Measurements from ENCODE around the gene KCNIP4. TPM values are rescaled to one million over a fixed set of nuclear protein-coding genes. Genes with fewer than 3 reads are reported as not detected.

Gene KCNIP4
- total and polyA plus RNA-seq, 2 of the 8 experiments (the other 6 are each of a cell fraction or from before 2014, with no cell fraction given) = 0.06 TPM; not detected in 1

DNA sequence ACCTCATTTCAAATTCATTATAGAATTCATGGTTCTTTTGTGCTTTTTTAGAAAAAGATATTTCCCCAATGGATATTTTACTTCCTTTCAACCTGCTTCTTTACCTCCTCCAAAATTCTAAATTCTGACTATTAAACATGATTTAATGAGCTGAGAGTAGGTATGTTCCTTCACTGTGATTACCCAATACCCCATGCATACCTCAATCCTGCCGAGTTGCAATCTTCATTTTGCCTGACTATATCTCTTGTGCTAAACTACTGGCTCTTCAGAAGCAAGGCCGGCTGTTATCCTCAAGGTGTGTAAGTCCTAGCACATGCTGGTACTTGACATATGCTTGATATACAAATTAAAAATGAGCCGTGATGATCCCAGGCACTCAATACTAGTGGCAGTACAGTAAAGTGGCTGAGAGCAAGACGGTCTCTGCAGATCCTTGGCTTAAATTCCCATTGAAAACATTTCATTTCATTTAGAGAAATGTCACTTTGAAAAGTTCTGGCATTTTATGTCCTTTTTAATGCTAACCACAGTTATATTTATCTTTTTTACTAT, 320.4 kb downstream of the KCNIP4 start:
- Histone ChIP-seq H2AFZ (ENCODE audit: low read length) (0 out of 2 replicates have a peak overlapping the region, but pooled peaks have one; percentile 62), H3K4ac (replicated peaks; ENCODE audit: insufficient read length, low read depth, low read length) (no peak overlapping the region), H3K4me3 (ENCODE audit: extremely low read depth in 1 of 4, insufficient read depth in 2 of 4, low read depth in 3 of 4, low read length in 4 of 4) (no peak overlapping the region), H3K27me3 (replicated peaks in 1 of 4; ENCODE audit: control insufficient read depth in 3 of 4, extremely low read depth in 1 of 4, insufficient read depth in 3 of 4, low read length in 3 of 4) (no peaks in the 10 kb centered on the region), H3K56ac (replicated peaks; ENCODE audit: insufficient read length, low read depth, low read length) (no peak overlapping the region), H2AK5ac (ENCODE audit: low read depth, low read length) (no peak overlapping the region), H2BK120ac (replicated peaks; ENCODE audit: low read depth, low read length) (no peak overlapping the region), H3K4me1 (replicated peaks in 1 of 4; ENCODE audit: control insufficient read depth in 3 of 4, insufficient read depth in 4 of 4, low read length in 3 of 4) (no peaks in the 10 kb centered on the region), H3K9me3 (ENCODE audit: insufficient read depth in 2 of 2, low read depth in 1 of 2, low read length in 1 of 2) (no peaks in the 10 kb centered on the region), H4K91ac (replicated peaks; ENCODE audit: insufficient read length, low read length) (no peak overlapping the region), H3K14ac (ENCODE audit: insufficient read length) (no peak overlapping the region), H2BK5ac (ENCODE audit: low read depth, low read length) (no peak overlapping the region), H3K18ac (ENCODE audit: extremely low read depth, low read length) (peak overlapping the region; percentile 15; the same call in 1 of the 2 replicates), H4K20me1 (replicated peaks in 1 of 2; ENCODE audit: control insufficient read depth in 1 of 2, insufficient read depth in 2 of 2, low read length in 2 of 2) (peaks cover 0 to 2% of the 10 kb centered on the region in 2 experiments), H3K23ac (ENCODE audit: insufficient read length) (no peak overlapping the region), H3K4me2 (ENCODE audit: insufficient read depth in 1 of 2, low read depth in 2 of 2, low read length in 2 of 2) (no peak overlapping the region), H2BK20ac (ENCODE audit: low read length) (no peak overlapping the region), H3K79me1 (ENCODE audit: low read depth, low read length) (no peaks in the 10 kb centered on the region), H3K23me2 (ENCODE audit: low read depth, low read length) (no peaks in the 10 kb centered on the region), H4K8ac (ENCODE audit: extremely low read depth, insufficient read depth, low read length) (no peak overlapping the region), H2BK15ac (ENCODE audit: low read length) (no peak overlapping the region), H3K9ac (replicated peaks in 1 of 4; ENCODE audit: extremely low read depth in 1 of 4, low read depth in 3 of 4, low read length in 3 of 4) (no peak overlapping the region), H4K5ac (ENCODE audit: insufficient read length, low read depth, low read length) (no peak overlapping the region), H2BK12ac (ENCODE audit: low read depth, low read length) (no peak overlapping the region), H3K27ac (ENCODE audit: low read depth, low read length) (no peak overlapping the region), H3K79me2 (ENCODE audit: control insufficient read depth in 1 of 2, insufficient read depth in 2 of 2, low read length in 2 of 2) (no peaks in the 10 kb centered on the region), H3K36me3 (ENCODE audit: control insufficient read depth in 2 of 4, insufficient read depth in 4 of 4, low read length in 3 of 4) (no peaks in the 10 kb centered on the region)
- DNase-seq (ENCODE audit: low read depth in 1 of 2, low spot score in 2 of 2) (no peak), FAIRE-seq (no peak)
- 87% methylated on average over 4 of the region's 4 CpGs; no CpG with 5 or more reads in 1 of the 2 experiments for WGBS, 2 experiments (ENCODE audit: extremely low coverage in 1 of 2, insufficient coverage in 1 of 2, insufficient read length in 1 of 2, insufficient replicate concordance in 2 of 2, low coverage in 1 of 2, low lambda C conversion rate in 2 of 2, missing lambda C conversion rate in 1 of 2)
- ChIA-PET CTCF (ENCODE audit: partially characterized antibody) (interaction anchor here (1.1 kb wide), 1 partner anchor 119 kb away, joined by 4 read pairs; no protein-coding TSS in a partner anchor), POLR2A (ENCODE audit: partially characterized antibody) (no interaction called here)
- TF ChIP-seq EP300 (IDR thresholded peaks at IDR 0.05; ENCODE audit: borderline replicate concordance in 1 of 2, low read depth in 2 of 2, low read length in 2 of 2) = no peak
- TF ChIP-seq CHD1 (IDR thresholded peaks at IDR 0.05; ENCODE audit: low read depth, low read length) = no peak
- peak; percentile 58; the same call in 1 of the 2 replicates for TF ChIP-seq CEBPB (IDR thresholded peaks at IDR 0.05; ENCODE audit: low read depth, low read length)
- TF ChIP-seq JUN (IDR thresholded peaks at IDR 0.05; ENCODE audit: low read depth, low read length) = no peak
- TF ChIP-seq KDM5A (IDR thresholded peaks at IDR 0.05; ENCODE audit: low read length) = no peak
- no peak for TF ChIP-seq TEAD4 (IDR thresholded peaks at IDR 0.05; ENCODE audit: low read depth, low read length)

Data from H1 (cell line).